Right atrium auricular region (tissue), 2 donors: Measurements from ENCODE around the gene GATA3. TPM values are rescaled to one million over a fixed set of nuclear protein-coding genes. Genes with fewer than 3 reads are reported as not detected.

Experiments used
- DNase-seq: peaks from one replicate; pipeline ENCODE4 v3.0.0-alpha.2; 2019; ENCODE audit warnings: low spot score
- H3K27ac ChIP-seq, 2 donors: fragments of 200-600 bp; sonication (generic); 1 replicate in 1 of 2; 2 replicates in 1 of 2; pipeline ENCODE4 v1.5.1; 2016 to 2019
- H3K27me3 ChIP-seq, 2 donors: fragments of 200-600 bp; sonication (generic); one replicate each; pipeline versions ENCODE4 v1.5.1 to v1.6.0; 2017 to 2019
- H3K36me3 ChIP-seq: fragments of 200-600 bp; sonication (generic); one replicate; pipeline ENCODE4 v1.5.1; 2016
- H3K4me1 ChIP-seq, 2 donors: fragments of 200-600 bp; sonication (generic); one replicate each; pipeline versions ENCODE4 v1.5.1 to v1.6.0; 2017 to 2019
- H3K4me3 ChIP-seq, 2 donors: fragments of 200-600 bp; sonication (generic); 1 replicate in 1 of 2; 2 replicates in 1 of 2; pipeline ENCODE4 v1.5.1; 2017 to 2019; ENCODE audit warnings: mild to moderate bottlenecking in 1 of 2, moderate library complexity in 1 of 2
- H3K9me3 ChIP-seq, 2 donors: fragments of 200-600 bp; sonication (generic); one replicate each; pipeline ENCODE4 v1.5.1; 2019
- CTCF ChIP-seq, 2 donors: fragments of 200-600 bp; sonication (generic); IDR thresholded peaks; one replicate each; pipeline ENCODE4 v1.5.1; 2019; ENCODE audit warnings: antibody characterized with exemption in 2 of 2
- total RNA-seq, 2 donors: library from RNA; depleted of rRNA; stranded (reverse); fragments of >200 nt; gene quantifications; one replicate each; pipeline ENCODE4 v1.1.0, GENCODE V29; 2016

The GATA3 gene
- total RNA-seq, 2 donors from 2014 or later: 0.52 to 1.4 TPM

DNA sequence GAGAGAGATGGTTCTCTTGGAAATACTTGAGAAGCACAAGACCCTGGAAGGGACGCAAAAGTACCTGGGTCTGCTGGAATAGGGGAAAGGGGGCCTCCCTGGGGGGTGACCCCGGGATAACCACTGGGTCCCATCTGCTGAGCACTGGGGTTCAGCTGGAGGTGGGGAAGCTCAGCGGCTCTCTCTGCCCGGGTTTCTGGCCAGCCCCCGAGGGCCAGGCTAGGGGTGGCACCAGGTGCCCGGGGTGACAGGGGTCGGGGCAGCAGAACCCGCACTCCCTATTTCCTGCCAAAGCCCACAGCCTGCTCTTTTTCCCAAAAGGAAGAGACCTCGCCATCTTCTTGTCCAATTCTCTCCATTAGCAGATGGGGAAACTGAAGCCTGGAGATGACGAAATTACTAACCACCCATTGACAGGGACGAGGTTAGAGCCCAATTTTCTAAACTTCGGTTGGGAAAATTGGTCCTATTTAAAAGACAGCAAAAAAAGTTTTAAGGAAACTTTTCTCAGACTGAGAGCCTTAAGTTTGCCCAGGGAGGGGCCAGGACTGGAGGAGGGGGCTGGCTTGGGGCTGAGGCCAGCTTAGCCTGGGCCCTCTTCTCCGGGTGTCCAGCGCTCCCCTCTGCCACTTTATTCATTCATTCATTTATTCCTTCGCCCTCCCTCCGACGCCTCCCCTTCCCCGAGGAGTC lies 17.8 kb upstream of the GATA3 start:
- DNase-seq: no peak
- Histone ChIP-seq H3K36me3 (no peaks in the 10 kb centered on the region), H3K4me1 (peaks cover 0 to 39% of the 10 kb centered on the region in 2 donors), H3K27ac (no peak overlapping the region), H3K27me3 (peaks cover 51 to 80% of the 10 kb centered on the region in 2 donors), H3K9me3 (peaks cover 0 to 8% of the 10 kb centered on the region in 2 donors), H3K4me3 (no peak overlapping the region)
- no peak for TF ChIP-seq CTCF (IDR thresholded peaks at IDR 0.05)

- no peak for TF ChIP-seq CTCF (IDR thresholded peaks at IDR 0.05)
- H3K9me3 ChIP-seq: peaks cover 0 to 8% of the 10 kb centered on the region in 2 donors
- peaks cover 51 to 85% of the 10 kb centered on the region in 2 donors for H3K27me3 ChIP-seq
- H3K4me1 ChIP-seq: peaks cover 0 to 39% of the 10 kb centered on the region in 2 donors
- no peaks in the 10 kb centered on the region for H3K36me3 ChIP-seq
- H3K27ac ChIP-seq: no peak overlapping the region
- DNase-seq: no peak
- no peak overlapping the region for H3K4me3 ChIP-seq
Measured at GRCh38 chr10:8037199-8037801, 17.2 kb upstream of the GATA3 start.

GRCh38 chr10:8037941-8038894 lies 16.3 kb upstream of the GATA3 start:
- DNase-seq: no peak
- H3K27ac ChIP-seq: no peak overlapping the region
- TF ChIP-seq CTCF (IDR thresholded peaks at IDR 0.05): no peak
- H3K4me3 ChIP-seq: no peak overlapping the region
- peaks cover 0 to 44% of the 10 kb centered on the region in 2 donors for H3K4me1 ChIP-seq
- H3K9me3 ChIP-seq: peaks cover 0 to 8% of the 10 kb centered on the region in 2 donors
- H3K27me3 ChIP-seq: peaks cover 57 to 93% of the 10 kb centered on the region in 2 donors
- H3K36me3 ChIP-seq: no peaks in the 10 kb centered on the region

DNA sequence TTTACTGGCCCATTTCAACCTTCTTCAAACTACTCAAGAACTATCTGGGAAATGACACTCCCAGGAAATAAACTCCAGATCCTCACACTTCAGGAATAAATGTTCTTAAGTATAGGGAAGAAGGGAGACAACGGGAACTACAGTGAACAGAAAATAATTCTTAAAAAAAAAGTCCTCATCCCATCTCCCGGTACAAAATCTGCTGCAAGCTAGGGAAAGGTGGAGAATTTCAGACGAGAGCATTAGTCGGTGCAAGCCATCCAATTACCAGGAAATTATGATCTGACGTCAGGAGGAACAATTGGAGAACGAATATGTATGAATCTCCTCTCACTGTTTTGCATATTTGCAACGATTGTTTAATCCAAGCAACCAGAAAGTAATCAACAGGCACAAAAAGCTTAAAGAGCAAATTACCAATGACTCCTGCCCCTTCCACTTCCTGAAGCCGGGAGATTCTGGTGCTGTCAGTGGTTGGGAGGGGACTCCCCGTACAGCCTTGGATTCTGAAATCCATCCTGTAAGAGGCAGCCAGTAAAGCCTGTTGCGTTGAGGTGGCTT lies 15.1 kb upstream of the GATA3 start:
- Histone ChIP-seq H3K27me3 (peaks cover 63 to 93% of the 10 kb centered on the region in 2 donors), H3K36me3 (no peaks in the 10 kb centered on the region), H3K4me3 (no peak overlapping the region), H3K4me1 (peaks cover 0 to 45% of the 10 kb centered on the region in 2 donors), H3K9me3 (peaks cover 0 to 8% of the 10 kb centered on the region in 2 donors), H3K27ac (no peak overlapping the region)
- DNase-seq: no peak
- TF ChIP-seq CTCF (IDR thresholded peaks at IDR 0.05): no peak

GRCh38 chr10:8040651-8041050 lies 13.8 kb upstream of the GATA3 start:
- Histone ChIP-seq H3K4me1 (peaks cover 0 to 47% of the 10 kb centered on the region in 2 donors), H3K4me3 (no peak overlapping the region), H3K9me3 (peaks cover 0 to 8% of the 10 kb centered on the region in 2 donors), H3K27ac (no peak overlapping the region), H3K36me3 (no peaks in the 10 kb centered on the region), H3K27me3 (peaks cover 67 to 93% of the 10 kb centered on the region in 2 donors)
- no peak for TF ChIP-seq CTCF (IDR thresholded peaks at IDR 0.05)
- no peak for DNase-seq
